Immature natural killer cell (primary cell): ENCODE measurements around the gene ZNF689. TPM values are rescaled to one million over a fixed set of nuclear protein-coding genes. Genes with fewer than 3 reads are reported as not detected.

Source experiments
- DNase-seq, 3 donors: peaks; one replicate each; pipeline ENCODE4 v3.0.0; 2022; ENCODE audit warnings: mixed read lengths in 1 of 3
- H3K27ac Mint-ChIP-seq, 6 donors: one replicate each; pipeline ENCODE4 v1.8.0; 2020; ENCODE audit warnings: mixed read lengths in 6 of 6, mild to moderate bottlenecking in 5 of 6, inconsistent platforms in 4 of 6, moderate library complexity in 3 of 6
- H3K27me3 Mint-ChIP-seq, 3 donors: one replicate each; pipeline ENCODE4 v1.8.0; 2020 to 2021; ENCODE audit warnings: low read depth in 3 of 3, mild to moderate bottlenecking in 3 of 3, mixed read lengths in 3 of 3, moderate library complexity in 3 of 3, inconsistent platforms in 1 of 3
- H3K36me3 Mint-ChIP-seq, 3 donors: one replicate each; pipeline ENCODE4 v1.8.0; 2020; ENCODE audit warnings: mixed read lengths in 3 of 3, inconsistent platforms in 2 of 3, mild to moderate bottlenecking in 2 of 3
- H3K4me1 Mint-ChIP-seq, 2 donors: one replicate each; pipeline ENCODE4 v1.8.0; 2020; ENCODE audit warnings: inconsistent platforms in 2 of 2, mild to moderate bottlenecking in 2 of 2, mixed read lengths in 2 of 2, moderate library complexity in 1 of 2
- H3K4me3 Mint-ChIP-seq, 5 donors: one replicate each; pipeline ENCODE4 v1.8.0; 2020; ENCODE audit warnings: mild to moderate bottlenecking in 5 of 5, mixed read lengths in 5 of 5, inconsistent platforms in 3 of 5, moderate library complexity in 3 of 5
- H3K9me3 Mint-ChIP-seq, 6 donors: one replicate each; pipeline ENCODE4 v1.8.0; 2020; ENCODE audit warnings: mild to moderate bottlenecking in 6 of 6, mixed read lengths in 6 of 6, inconsistent platforms in 4 of 6, moderate library complexity in 3 of 6
- polyA plus RNA-seq, 3 donors: library from polyadenylated mRNA; unstranded; fragments of 300-500 nt; fragmentation: Illumina TruSeq; gene quantifications; one replicate each; pipeline ENCODE4 v1.2.3, GENCODE V29; 2021

The ZNF689 gene
- polyA plus RNA-seq, 3 donors from 2014 or later: 7.5 to 14.7 (median 8.4) TPM

DNA sequence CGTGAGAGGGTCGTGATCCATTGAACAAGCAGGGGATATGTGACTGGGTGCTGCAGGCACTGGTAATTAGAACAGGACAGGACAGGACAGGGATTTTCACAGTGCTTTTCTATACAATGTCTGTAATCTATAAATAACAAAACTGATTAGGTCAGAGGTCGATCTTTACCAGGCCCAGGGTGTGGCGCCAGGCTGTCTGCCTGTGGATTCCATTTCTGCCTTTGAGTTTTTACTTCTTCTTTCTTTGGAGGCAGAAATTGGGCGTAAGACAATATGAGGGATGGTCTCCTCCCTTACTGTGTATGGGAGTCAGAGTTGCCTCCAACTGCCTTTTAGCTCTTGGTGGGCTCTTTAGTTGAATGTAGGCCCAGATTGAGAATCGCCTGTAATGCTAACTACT, 50.5 kb downstream of the ZNF689 start:
- Mint-ChIP-seq H3K36me3 (peaks cover 0 to 4% (median 0%) of the 10 kb centered on the region in 3 donors), H3K4me3 (peak overlapping the region in 4 of 5 donors; percentile 9 to 67 (median 44)), H3K4me1 (peaks cover 32 to 37% of the 10 kb centered on the region in 2 donors), H3K27ac (peak overlapping the region in 5 of 6 donors; percentile 54 to 82 (median 66)), H3K27me3 (peaks cover 2 to 9% (median 8%) of the 10 kb centered on the region in 3 donors), H3K9me3 (no peaks in the 10 kb centered on the region)
- DNase-seq: no peak

DNA sequence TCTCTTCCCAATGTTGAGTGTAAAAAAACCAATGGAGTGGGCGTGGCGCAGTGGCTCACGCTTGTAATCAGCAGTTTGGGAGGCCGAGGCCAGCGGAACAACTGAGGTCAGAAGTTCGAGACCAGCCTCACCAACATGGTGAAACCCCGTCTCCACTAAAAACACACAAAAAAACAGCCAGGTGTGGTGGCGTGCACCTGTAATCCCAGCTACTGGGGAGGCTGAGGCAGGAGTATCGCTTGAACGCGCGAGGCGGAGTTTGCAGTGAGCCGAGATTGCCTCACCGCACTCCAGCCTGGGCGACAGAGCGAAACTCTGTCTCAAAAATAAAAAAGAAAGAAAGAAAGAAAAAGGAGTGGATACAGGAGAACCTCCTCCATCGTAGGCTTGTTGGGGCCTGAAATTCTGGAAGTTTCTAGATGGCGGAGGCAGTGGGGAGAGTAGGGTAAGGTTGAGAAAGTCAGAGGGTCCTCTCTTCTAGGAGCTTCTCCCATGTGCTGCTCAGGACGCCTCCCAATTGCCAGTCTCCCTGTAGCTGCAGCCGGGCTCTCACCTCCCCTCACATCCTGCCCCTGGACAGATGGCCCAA, 51.3 kb downstream of the ZNF689 start:
- Mint-ChIP-seq H3K4me3 (peak overlapping the region; percentile 82 to 88 (median 85)), H3K27ac (peak overlapping the region; percentile 66 to 90 (median 86)), H3K27me3 (peaks cover 2 to 8% (median 7%) of the 10 kb centered on the region in 3 donors), H3K36me3 (peaks cover 1 to 10% (median 3%) of the 10 kb centered on the region in 3 donors), H3K4me1 (peaks cover 37 to 44% of the 10 kb centered on the region in 2 donors), H3K9me3 (no peaks in the 10 kb centered on the region)
- no peak for DNase-seq

DNA sequence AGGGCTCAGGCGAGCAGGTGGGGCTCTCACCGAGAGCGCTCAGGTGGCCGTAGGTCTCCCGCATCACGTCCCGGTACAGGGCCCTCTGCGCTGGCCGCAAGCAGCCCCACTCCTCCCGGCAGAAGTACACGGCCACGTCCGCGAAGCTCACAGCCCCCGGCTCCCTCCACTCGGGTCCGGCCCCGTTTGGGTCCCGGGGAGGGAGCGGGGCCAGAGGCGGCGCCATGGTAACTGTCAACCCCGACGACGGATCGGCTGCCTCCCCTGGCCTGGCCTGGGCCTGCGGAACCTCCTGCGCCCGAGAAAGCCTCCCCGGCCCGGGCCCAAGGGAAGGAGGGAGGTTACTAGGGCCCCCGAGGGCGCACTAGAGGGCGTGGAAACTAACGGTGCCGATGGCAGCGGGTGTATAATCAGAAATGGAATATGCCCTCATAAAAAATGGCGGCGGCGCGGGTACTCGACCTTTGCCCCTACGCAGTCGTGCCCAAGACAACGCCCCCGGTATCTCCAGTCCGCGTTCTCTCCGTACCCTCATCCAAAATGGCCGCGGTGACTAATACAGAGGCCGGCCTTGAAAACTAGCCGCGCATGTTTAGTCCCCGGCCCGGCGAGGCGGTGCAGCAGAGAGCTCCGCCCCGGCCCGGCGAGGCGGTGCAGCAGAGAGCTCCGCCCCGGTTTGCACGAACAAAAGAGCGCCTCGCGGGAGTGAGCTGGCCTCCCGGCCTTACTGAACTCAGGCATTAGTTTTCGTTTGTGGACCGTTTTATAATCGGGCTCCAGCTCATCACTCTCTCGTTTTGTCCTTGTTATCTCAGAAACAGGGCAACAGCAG, 52.0 kb downstream of the ZNF689 start, which contains the start of gene ZNF764:
Gene ZNF764, minus strand, starts transcription at position 418 of the 832 bp plus-strand sequence. Its CDS starts 192 bp downstream, at position 226.
- peaks cover 3 to 16% (median 6%) of the 10 kb centered on the region in 3 donors for H3K36me3 Mint-ChIP-seq
- peaks cover 2 to 8% (median 8%) of the 10 kb centered on the region in 3 donors for H3K27me3 Mint-ChIP-seq
- DNase-seq: peak; percentile 96 to 97 (median 96)
- H3K9me3 Mint-ChIP-seq: no peaks in the 10 kb centered on the region
- peak within 1 kb of the TSS; percentile 82 to 88 (median 85) for H3K4me3 Mint-ChIP-seq
- peaks cover 44 to 51% of the 10 kb centered on the region in 2 donors for H3K4me1 Mint-ChIP-seq
- H3K27ac Mint-ChIP-seq: peak within 1 kb of the TSS; percentile 84 to 92 (median 89)

DNA sequence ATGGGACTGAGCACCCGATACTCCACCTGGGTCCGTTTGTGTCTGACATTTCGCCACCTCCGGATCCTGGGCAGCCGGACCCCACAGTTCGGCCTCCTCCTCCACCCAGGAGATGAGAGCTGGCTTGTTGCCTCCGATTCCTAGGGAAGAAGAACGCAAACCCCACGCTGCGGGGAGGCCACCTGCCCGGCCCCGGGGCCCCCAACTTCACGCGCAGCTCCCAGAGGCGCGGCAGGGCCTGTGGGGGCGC, 52.6 kb downstream of the ZNF689 start:
- H3K9me3 Mint-ChIP-seq: no peaks in the 10 kb centered on the region
- H3K27me3 Mint-ChIP-seq: peaks cover 2 to 8% (median 6%) of the 10 kb centered on the region in 3 donors
- H3K4me3 Mint-ChIP-seq: peak overlapping the region; percentile 82 to 88 (median 85)
- H3K4me1 Mint-ChIP-seq: peaks cover 48 to 57% of the 10 kb centered on the region in 2 donors
- H3K27ac Mint-ChIP-seq: peak overlapping the region; percentile 84 to 92 (median 89)
- DNase-seq: no peak
- peaks cover 3 to 17% (median 6%) of the 10 kb centered on the region in 3 donors for H3K36me3 Mint-ChIP-seq

DNA sequence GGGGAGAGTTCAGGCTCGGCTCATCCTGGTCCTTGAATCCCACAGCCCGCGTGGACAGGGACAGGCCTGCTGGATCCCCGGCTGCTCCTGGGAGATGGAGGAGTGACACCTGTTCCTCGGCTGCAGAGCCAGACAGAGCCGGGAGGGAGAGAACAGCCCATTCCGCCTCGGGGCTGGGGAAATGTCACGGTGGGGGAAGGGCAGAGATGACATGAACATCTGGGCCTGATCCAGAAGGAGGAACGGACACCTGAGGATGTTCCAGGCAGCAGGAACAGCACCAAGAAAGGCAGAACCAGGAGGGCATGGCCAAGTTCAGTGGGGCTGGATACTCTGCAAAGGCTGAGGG, 54.1 kb downstream of the ZNF689 start:
- Mint-ChIP-seq H3K36me3 (peaks cover 3 to 17% (median 6%) of the 10 kb centered on the region in 3 donors), H3K4me1 (peaks cover 53 to 66% of the 10 kb centered on the region in 2 donors), H3K27me3 (peaks cover 2 to 11% (median 9%) of the 10 kb centered on the region in 3 donors), H3K27ac (peak overlapping the region in 4 of 6 donors; percentile 18 to 80 (median 37)), H3K9me3 (no peaks in the 10 kb centered on the region), H3K4me3 (peak overlapping the region; percentile 49 to 82 (median 70))
- no peak for DNase-seq

DNA sequence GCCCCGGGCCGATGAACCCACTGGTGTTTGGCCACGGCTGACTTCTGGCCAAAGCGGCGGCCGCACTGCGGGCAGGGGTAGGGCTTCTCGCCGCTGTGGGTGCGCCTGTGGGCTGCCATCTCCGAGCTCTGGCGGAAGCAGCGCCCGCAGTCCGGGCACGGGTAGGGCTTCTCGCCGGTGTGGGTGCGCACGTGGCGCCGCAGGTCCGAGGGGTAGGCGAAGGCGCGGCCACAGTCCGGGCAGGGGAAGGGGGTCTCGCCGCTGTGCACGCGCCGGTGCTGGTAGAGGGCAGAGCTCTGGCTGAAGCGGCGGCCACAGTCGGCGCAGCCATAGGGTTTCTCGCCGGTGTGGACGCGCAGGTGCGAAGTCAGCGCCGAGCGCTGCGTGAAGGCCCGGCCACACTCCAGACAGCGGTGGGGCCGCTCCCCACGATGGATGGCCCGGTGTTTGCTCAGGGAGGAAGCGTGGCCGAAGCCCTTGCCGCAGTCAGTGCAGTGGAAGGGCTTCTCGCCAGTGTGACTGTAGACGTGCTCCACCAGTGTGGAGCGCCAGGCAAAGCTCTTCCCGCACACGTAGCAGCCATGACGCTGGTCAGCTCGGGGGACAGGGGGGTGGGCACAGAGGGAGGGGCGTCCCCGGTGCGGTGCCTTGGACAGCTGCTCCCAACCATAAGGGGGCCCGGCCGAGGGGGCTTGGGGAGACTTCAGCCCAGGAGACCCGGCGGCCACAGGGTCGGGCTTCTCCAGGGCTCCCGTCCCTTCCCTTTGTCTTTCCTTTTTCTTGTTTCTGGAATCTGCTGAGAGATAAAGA, 54.7 kb downstream of the ZNF689 start:
- Mint-ChIP-seq H3K27me3 (peaks cover 2 to 9% (median 7%) of the 10 kb centered on the region in 3 donors), H3K36me3 (peaks cover 3 to 17% (median 6%) of the 10 kb centered on the region in 3 donors), H3K4me3 (peak overlapping the region in 3 of 5 donors; percentile 18 to 70 (median 70)), H3K9me3 (no peaks in the 10 kb centered on the region), H3K27ac (peak overlapping the region in 1 of 6 donors; percentile 80), H3K4me1 (peaks cover 52 to 65% of the 10 kb centered on the region in 2 donors)
- DNase-seq: no peak

DNA sequence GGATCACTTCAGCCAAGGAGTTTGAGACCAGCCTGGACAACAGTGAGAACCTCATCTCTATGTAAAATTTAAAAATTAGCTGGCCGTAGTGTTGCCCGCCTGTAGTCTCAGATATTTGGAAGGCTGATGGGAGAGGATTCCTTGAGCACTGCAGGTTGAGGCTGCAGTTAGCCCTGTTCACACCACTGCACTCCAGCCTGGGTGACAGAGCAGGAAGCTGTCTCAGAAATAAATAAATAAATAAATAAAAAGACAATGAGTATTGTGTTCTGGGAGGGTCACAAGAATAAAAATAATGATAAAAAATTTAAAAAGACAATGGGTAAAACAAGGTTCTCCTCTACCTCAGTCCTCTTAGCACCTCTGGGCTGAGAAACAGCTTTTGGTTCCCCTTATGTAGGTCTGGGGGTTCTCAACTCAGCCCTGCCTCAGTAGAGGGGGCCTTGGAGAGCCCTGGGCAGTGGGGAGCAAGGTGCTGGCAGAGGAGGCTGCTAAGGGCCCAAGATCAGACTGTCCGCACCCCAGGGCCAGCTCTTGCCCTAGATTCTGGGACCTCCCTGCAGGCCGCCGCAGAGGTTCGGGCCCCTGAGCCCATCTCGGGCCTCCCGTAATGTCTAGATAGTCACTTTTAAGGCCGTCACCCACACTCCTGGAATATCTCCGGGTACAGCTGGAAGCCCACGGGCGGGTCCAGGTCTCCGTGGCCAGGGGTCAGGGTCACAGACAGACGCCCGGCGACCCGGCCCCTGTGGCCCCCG, 55.5 kb downstream of the ZNF689 start:
- Mint-ChIP-seq H3K4me3 (peak overlapping the region in 2 of 5 donors; percentile 21 to 57), H3K27me3 (peaks cover 2 to 9% (median 5%) of the 10 kb centered on the region in 3 donors), H3K4me1 (peaks cover 52 to 65% of the 10 kb centered on the region in 2 donors), H3K27ac (peak overlapping the region in 3 of 6 donors; percentile 5 to 91 (median 73)), H3K9me3 (no peaks in the 10 kb centered on the region), H3K36me3 (peaks cover 3 to 17% (median 6%) of the 10 kb centered on the region in 3 donors)
- no peak for DNase-seq

DNA sequence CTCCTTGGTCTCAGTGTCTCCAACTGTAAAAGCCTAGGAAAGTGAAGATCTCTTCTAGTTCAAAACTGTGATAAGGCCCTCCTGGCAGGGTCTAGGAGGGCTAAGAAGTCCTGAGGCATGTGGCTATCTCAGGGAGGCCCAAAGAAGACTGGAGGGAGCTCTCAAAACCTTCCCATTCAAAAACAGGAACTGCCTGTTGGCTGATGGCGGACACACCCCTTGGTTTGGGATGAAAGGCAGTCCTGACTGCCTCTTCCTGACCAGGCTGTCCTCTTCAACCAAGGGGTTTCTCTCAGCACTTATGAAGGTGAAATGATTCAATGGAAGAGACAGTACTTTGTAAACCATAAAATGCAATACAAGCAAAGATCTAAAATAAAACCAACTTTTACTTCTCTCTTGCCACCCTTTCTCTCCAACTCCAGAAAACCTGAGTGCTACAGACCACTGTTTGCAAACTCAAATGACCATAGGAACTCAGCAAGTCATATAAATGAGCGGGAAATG, 56.7 kb downstream of the ZNF689 start:
- peaks cover 3 to 17% (median 6%) of the 10 kb centered on the region in 3 donors for H3K36me3 Mint-ChIP-seq
- peaks cover 48 to 60% of the 10 kb centered on the region in 2 donors for H3K4me1 Mint-ChIP-seq
- H3K27ac Mint-ChIP-seq: peak overlapping the region; percentile 73 to 92 (median 91)
- DNase-seq: no peak
- no peaks in the 10 kb centered on the region for H3K9me3 Mint-ChIP-seq
- no peak overlapping the region for H3K4me3 Mint-ChIP-seq
- H3K27me3 Mint-ChIP-seq: peaks cover 2 to 6% (median 5%) of the 10 kb centered on the region in 3 donors

DNA sequence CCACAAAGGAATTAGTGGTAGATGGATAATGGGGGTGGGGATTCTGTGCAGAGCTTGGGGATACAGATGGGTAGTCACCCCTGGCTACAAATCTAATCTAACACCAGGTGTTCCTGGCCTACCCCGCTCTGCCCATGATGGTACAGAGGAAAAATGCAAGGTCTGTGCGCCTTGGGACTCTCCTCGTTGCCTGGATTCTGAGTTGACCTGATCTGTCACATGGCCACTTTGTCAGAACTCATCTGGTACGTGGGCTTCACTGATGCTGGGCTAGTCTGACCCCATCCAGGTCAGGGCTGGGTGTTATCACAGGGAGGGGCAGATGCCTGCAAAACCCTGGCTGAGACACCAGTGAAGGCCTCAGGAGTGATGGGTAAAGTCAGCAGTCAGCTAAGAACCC, 57.2 kb downstream of the ZNF689 start:
- Mint-ChIP-seq H3K27me3 (peaks cover 2 to 6% (median 5%) of the 10 kb centered on the region in 3 donors), H3K27ac (peak overlapping the region; percentile 90 to 95 (median 91)), H3K4me3 (no peak overlapping the region), H3K36me3 (peaks cover 3 to 17% (median 6%) of the 10 kb centered on the region in 3 donors), H3K9me3 (no peaks in the 10 kb centered on the region), H3K4me1 (peaks cover 48 to 59% of the 10 kb centered on the region in 2 donors)
- DNase-seq: no peak

Other genes starting within 250 kb of the ZNF689 start
- 10 to 100 TPM in 2 of 3 donors, 1 to 10 TPM in 1; 9.5 to 18.5 (median 10.1) TPM for gene TBC1D10B, start 239.9 kb downstream of the ZNF689 start, polyA plus RNA-seq
- gene MYL11, start 235.6 kb downstream of the ZNF689 start, polyA plus RNA-seq: 10 to 100 TPM; 10.9 to 22.2 (median 18.7) TPM
- 100 to 1,000 TPM; 155 to 213 (median 161) TPM for gene SEPTIN1, start 227.8 kb downstream of the ZNF689 start, polyA plus RNA-seq
- 1 to 10 TPM; 4.2 to 9.3 (median 5.7) TPM for gene ZNF48, start 215.0 kb downstream of the ZNF689 start, polyA plus RNA-seq
- 1 to 10 TPM in 2 of 3 donors, not detected in 1; 2.8 to 3.2 TPM for gene ZNF771, start 202.8 kb downstream of the ZNF689 start, polyA plus RNA-seq
- gene DCTPP1, start 180.4 kb downstream of the ZNF689 start, polyA plus RNA-seq: 100 to 1,000 TPM in 1 of 3 donors, 10 to 100 TPM in 2; 64.5 to 101 (median 73.3) TPM
- gene SEPHS2, start 164.5 kb downstream of the ZNF689 start, polyA plus RNA-seq: 10 to 100 TPM; 63.6 to 92.2 (median 80.3) TPM
- 100 to 1,000 TPM; 218 to 488 (median 238) TPM for gene ITGAL, start 137.6 kb downstream of the ZNF689 start, polyA plus RNA-seq
- 1 to 10 TPM in 2 of 3 donors, under 1 TPM in 1; 0.15 to 1.7 (median 1.3) TPM for gene ZNF768, start 83.8 kb downstream of the ZNF689 start, polyA plus RNA-seq
- 10 to 100 TPM in 1 of 3 donors, 1 to 10 TPM in 2; 7.4 to 10.2 (median 8.3) TPM for gene ZNF747, start 75.5 kb downstream of the ZNF689 start, polyA plus RNA-seq
- gene ZNF764, start 52.0 kb downstream of the ZNF689 start, polyA plus RNA-seq: 1 to 10 TPM; 1.3 to 6.3 (median 2.3) TPM
- gene ZNF688, start 38.7 kb downstream of the ZNF689 start, polyA plus RNA-seq: 10 to 100 TPM; 31.9 to 39.0 (median 33.6) TPM
- 1 to 10 TPM; 1.2 to 3.3 (median 1.9) TPM for gene ZNF785, start 24.7 kb downstream of the ZNF689 start, polyA plus RNA-seq
- 10 to 100 TPM; 10.6 to 29.5 (median 12.9) TPM for gene PRR14, start 40.6 kb upstream of the ZNF689 start, polyA plus RNA-seq
- gene FBRS, start 48.0 kb upstream of the ZNF689 start, polyA plus RNA-seq: 1 to 10 TPM in 2 of 3 donors, under 1 TPM in 1; 0.06 to 5.5 (median 1.9) TPM
- gene SRCAP, start 88.8 kb upstream of the ZNF689 start, polyA plus RNA-seq: 10 to 100 TPM in 1 of 3 donors, 1 to 10 TPM in 2; 1.9 to 38.9 (median 2.8) TPM
- 10 to 100 TPM; 49.2 to 91.0 (median 62.7) TPM for gene PHKG2, start 138.0 kb upstream of the ZNF689 start, polyA plus RNA-seq
- 1 to 10 TPM in 1 of 3 donors, under 1 TPM in 1, not detected in 1; 0.76 to 1.0 TPM for gene CFAP119, start 151.7 kb upstream of the ZNF689 start, polyA plus RNA-seq
- gene RNF40, start 151.9 kb upstream of the ZNF689 start, polyA plus RNA-seq: 10 to 100 TPM; 19.3 to 87.3 (median 24.6) TPM
- 1 to 10 TPM in 1 of 3 donors, under 1 TPM in 2; 0.09 to 1.1 (median 0.16) TPM for gene ZNF629, start 176.8 kb upstream of the ZNF689 start, polyA plus RNA-seq